Esophagus muscularis mucosa (tissue), 3 donors: ENCODE measurements around the gene SCRG1.
A peak's percentile ranks its signal among the peaks of the same experiment; 100 is the strongest.

ENCODE experiments used
- POLR2A ChIP-seq: fragments of 450-650 bp; IDR thresholded peaks from one replicate; pipeline ENCODE4 v1.6.1; 2017; ENCODE audit warnings: antibody characterized with exemption, moderate library complexity, mild to moderate bottlenecking, low read depth
- TF ChIP-seq, protein P1 (sequence below), 3 experiments: fragments of 200-600 bp in 2 of 3; fragments of 450-650 bp in 1 of 3; sonication (generic) in 2 of 3; IDR thresholded peaks; one replicate each; pipeline ENCODE4 v1.5.1; 2017 to 2019; ENCODE audit warnings: antibody characterized with exemption in 3 of 3, mild to moderate bottlenecking in 2 of 3, moderate library complexity in 1 of 3

DNA sequence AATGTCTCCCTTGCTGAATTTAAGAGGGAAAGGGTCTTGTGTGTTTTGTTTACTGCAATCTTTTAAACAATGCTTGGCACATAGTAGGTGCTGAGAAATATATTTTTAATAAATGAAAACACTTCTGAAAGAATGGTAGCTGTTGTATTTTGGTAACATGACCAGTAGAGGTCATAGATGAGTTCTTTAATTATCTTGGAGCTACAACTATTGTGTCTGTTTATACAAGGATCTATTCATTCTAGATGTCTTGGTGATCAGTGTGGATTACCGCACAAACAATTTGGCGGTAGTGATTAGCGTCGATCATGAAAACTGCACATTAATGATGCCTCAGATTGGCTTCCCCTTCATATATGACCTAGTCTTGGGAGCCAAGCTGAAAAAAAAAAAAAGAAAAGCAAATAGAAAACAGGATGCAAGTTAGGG is 21.4 kb upstream of the SCRG1 start:
- TF ChIP-seq, protein P1, sequence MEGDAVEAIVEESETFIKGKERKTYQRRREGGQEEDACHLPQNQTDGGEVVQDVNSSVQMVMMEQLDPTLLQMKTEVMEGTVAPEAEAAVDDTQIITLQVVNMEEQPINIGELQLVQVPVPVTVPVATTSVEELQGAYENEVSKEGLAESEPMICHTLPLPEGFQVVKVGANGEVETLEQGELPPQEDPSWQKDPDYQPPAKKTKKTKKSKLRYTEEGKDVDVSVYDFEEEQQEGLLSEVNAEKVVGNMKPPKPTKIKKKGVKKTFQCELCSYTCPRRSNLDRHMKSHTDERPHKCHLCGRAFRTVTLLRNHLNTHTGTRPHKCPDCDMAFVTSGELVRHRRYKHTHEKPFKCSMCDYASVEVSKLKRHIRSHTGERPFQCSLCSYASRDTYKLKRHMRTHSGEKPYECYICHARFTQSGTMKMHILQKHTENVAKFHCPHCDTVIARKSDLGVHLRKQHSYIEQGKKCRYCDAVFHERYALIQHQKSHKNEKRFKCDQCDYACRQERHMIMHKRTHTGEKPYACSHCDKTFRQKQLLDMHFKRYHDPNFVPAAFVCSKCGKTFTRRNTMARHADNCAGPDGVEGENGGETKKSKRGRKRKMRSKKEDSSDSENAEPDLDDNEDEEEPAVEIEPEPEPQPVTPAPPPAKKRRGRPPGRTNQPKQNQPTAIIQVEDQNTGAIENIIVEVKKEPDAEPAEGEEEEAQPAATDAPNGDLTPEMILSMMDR (IDR thresholded peaks at IDR 0.05) = peak; percentile 54 to 59 (median 55)
- TF ChIP-seq POLR2A = no peak
